ENCODE measurements around the gene ADAMTS14. TPM values are rescaled to one million over a fixed set of nuclear protein-coding genes. Genes with fewer than 3 reads are reported as not detected.

The ADAMTS14 gene
- total and polyA plus RNA-seq, 8 donors: 0.33 to 9.4 (median 3.9) TPM; not detected in 2

GRCh38 chr10:70714951-70715350 is 42.6 kb downstream of the ADAMTS14 start:
- H3K27ac ChIP-seq: no peak overlapping the region
- H3K36me3 ChIP-seq: no peaks in the 10 kb centered on the region
- intact Hi-C loops (cut with DNase I; ENCODE audit: low total_unique reads): no loop called here
- TF ChIP-seq POLR2A (IDR thresholded peaks at IDR 0.05) (no peak), POLR2AphosphoS5 (IDR thresholded peaks at IDR 0.05) (no peak), EP300 (IDR thresholded peaks at IDR 0.05) (no peak), CTCF (IDR thresholded peaks at IDR 0.05) (no peak)
- H3K9me3 ChIP-seq: no peaks in the 10 kb centered on the region
- DNase-seq: no peak
- H3K27me3 ChIP-seq: no peaks in the 10 kb centered on the region
- peaks cover 0 to 16% (median 4%) of the 10 kb centered on the region in 4 donors for H3K4me1 ChIP-seq
- no peak overlapping the region for H3K4me3 ChIP-seq
- 50 to 87% (median 70%) methylated on average over 2 of the region's 2 CpGs for WGBS, 5 donors

GRCh38 chr10:70715853-70716795 is 43.8 kb downstream of the ADAMTS14 start:
- Histone ChIP-seq H3K36me3 (no peaks in the 10 kb centered on the region), H3K27me3 (no peaks in the 10 kb centered on the region), H3K4me3 (no peak overlapping the region), H3K4me1 (peaks cover 0 to 16% (median 4%) of the 10 kb centered on the region in 4 donors), H3K27ac (no peak overlapping the region), H3K9me3 (no peaks in the 10 kb centered on the region)
- intact Hi-C loops (cut with DNase I; ENCODE audit: low total_unique reads): no loop called here
- TF ChIP-seq CTCF (IDR thresholded peaks at IDR 0.05): no peak
- TF ChIP-seq EP300 (IDR thresholded peaks at IDR 0.05): no peak
- no peak for TF ChIP-seq POLR2AphosphoS5 (IDR thresholded peaks at IDR 0.05)
- no peak for TF ChIP-seq POLR2A (IDR thresholded peaks at IDR 0.05)
- DNase-seq: no peak
- WGBS, 5 donors: 67 to 87% (median 72%) methylated on average over 10 to 16 of the region's 16 CpGs

- Histone ChIP-seq H3K4me3 (no peak overlapping the region), H3K9me3 (no peaks in the 10 kb centered on the region), H3K27ac (no peak overlapping the region), H3K4me1 (no peaks in the 10 kb centered on the region), H3K27me3 (no peaks in the 10 kb centered on the region), H3K36me3 (no peaks in the 10 kb centered on the region)
- intact Hi-C loops (cut with DNase I; ENCODE audit: low total_unique reads): no loop called here
- 73 to 90% (median 85%) methylated on average over 4 of the region's 4 CpGs for WGBS, 5 donors
- TF ChIP-seq POLR2A (IDR thresholded peaks at IDR 0.05): no peak
- TF ChIP-seq EP300 (IDR thresholded peaks at IDR 0.05): no peak
- TF ChIP-seq CTCF (IDR thresholded peaks at IDR 0.05): no peak
- no peak for TF ChIP-seq POLR2AphosphoS5 (IDR thresholded peaks at IDR 0.05)
- DNase-seq: no peak
Observed at GRCh38 chr10:70722820-70723424, 50.6 kb downstream of the ADAMTS14 start.

- H3K36me3 ChIP-seq: no peaks in the 10 kb centered on the region
- no peaks in the 10 kb centered on the region for H3K4me1 ChIP-seq
- no peak for DNase-seq
- H3K27ac ChIP-seq: no peak overlapping the region
- intact Hi-C loops (cut with DNase I; ENCODE audit: low total_unique reads): no loop called here
- H3K9me3 ChIP-seq: no peaks in the 10 kb centered on the region
- WGBS, 5 donors: 87 to 100% (median 95%) methylated on average over 3 of the region's 3 CpGs
- H3K4me3 ChIP-seq: no peak overlapping the region
- TF ChIP-seq CTCF (IDR thresholded peaks at IDR 0.05) (no peak), POLR2AphosphoS5 (IDR thresholded peaks at IDR 0.05) (no peak), POLR2A (IDR thresholded peaks at IDR 0.05) (no peak), EP300 (IDR thresholded peaks at IDR 0.05) (no peak)
- no peaks in the 10 kb centered on the region for H3K27me3 ChIP-seq
Observed at GRCh38 chr10:70723771-70724170, 51.5 kb downstream of the ADAMTS14 start.

Data from stomach (tissue), 9 donors.